Gastroesophageal sphincter (tissue), 4 donors: ENCODE data around the gene FGFR4. TPM values are rescaled to one million over a fixed set of nuclear protein-coding genes. Genes with fewer than 3 reads are reported as not detected.

ENCODE experiments used
- ATAC-seq: fragments of 150-250 bp; one replicate; pipeline ENCODE4 v1.9.1; 2016; ENCODE audit warnings: mild to moderate bottlenecking, moderate library complexity
- H3K27ac ChIP-seq, 4 donors: fragments of 200-600 bp; sonication (generic) in 3 of 4; 1 replicate in 3 of 4; 2 replicates in 1 of 4; pipeline ENCODE4 v1.5.1; 2016 to 2019
- H3K27me3 ChIP-seq: fragments of 200-600 bp; sonication (generic); one replicate; pipeline ENCODE4 v1.5.1; 2019
- H3K36me3 ChIP-seq, 2 donors: fragments of 200-600 bp; sonication (generic); one replicate each; pipeline ENCODE4 v1.5.1; 2019; ENCODE audit warnings: control low read depth in 1 of 2
- H3K4me1 ChIP-seq, 3 donors: fragments of 200-600 bp; sonication (generic); 1 replicate in 2 of 3; 2 replicates in 1 of 3; pipeline ENCODE4 v1.5.1; 2016 to 2019; ENCODE audit warnings: control low read depth in 2 of 3
- H3K4me3 ChIP-seq, 2 donors: fragments of 200-600 bp; sonication (generic); one replicate each; pipeline ENCODE4 v1.5.1; 2019; ENCODE audit warnings: mild to moderate bottlenecking in 1 of 2, moderate library complexity in 1 of 2
- H3K9me3 ChIP-seq, 3 donors: fragments of 200-600 bp; sonication (generic); one replicate each; pipeline ENCODE4 v1.5.1; 2017 to 2019; ENCODE audit warnings: control low read depth in 2 of 3
- EP300 ChIP-seq: sonication (generic); formaldehyde crosslinking; IDR thresholded peaks from one replicate; pipeline ENCODE4 v1.6.1; 2017; ENCODE audit warnings: antibody characterized with exemption, mild to moderate bottlenecking
- POLR2A ChIP-seq, 2 donors: fragments of 450-650 bp; IDR thresholded peaks; one replicate each; pipeline ENCODE4 v1.6.1; 2017; ENCODE audit warnings: antibody characterized with exemption in 2 of 2, mild to moderate bottlenecking in 2 of 2, moderate library complexity in 1 of 2
- POLR2AphosphoS5 ChIP-seq: sonication (generic); formaldehyde crosslinking; IDR thresholded peaks from one replicate; pipeline ENCODE4 v1.6.1; 2017; ENCODE audit warnings: antibody characterized with exemption
- WGBS, 2 donors: methylation state at CpG; one replicate each; pipeline ENCODE4 v1.1.5; 2018; ENCODE audit warnings: low coverage in 1 of 2; 5-methylcytosine and 5-hydroxymethylcytosine counted together
- total RNA-seq, 4 donors: library from RNA; depleted of rRNA; stranded (reverse); fragments of >200 nt; gene quantifications; one replicate each; pipeline ENCODE4 v1.1.0, GENCODE V29; 2016
- TF ChIP-seq, protein P1 (sequence below), 4 experiments: fragments of 200-600 bp in 2 of 4; fragments of 450-650 bp in 2 of 4; sonication (generic) in 1 of 4; IDR thresholded peaks; one replicate each; pipeline ENCODE4 v1.5.1; 2017 to 2019; ENCODE audit warnings: antibody characterized with exemption in 4 of 4, mild to moderate bottlenecking in 2 of 4, moderate library complexity in 2 of 4

The FGFR4 gene
- total RNA-seq, 4 donors from 2014 or later: 3.0 to 7.4 (median 6.6) TPM

DNA sequence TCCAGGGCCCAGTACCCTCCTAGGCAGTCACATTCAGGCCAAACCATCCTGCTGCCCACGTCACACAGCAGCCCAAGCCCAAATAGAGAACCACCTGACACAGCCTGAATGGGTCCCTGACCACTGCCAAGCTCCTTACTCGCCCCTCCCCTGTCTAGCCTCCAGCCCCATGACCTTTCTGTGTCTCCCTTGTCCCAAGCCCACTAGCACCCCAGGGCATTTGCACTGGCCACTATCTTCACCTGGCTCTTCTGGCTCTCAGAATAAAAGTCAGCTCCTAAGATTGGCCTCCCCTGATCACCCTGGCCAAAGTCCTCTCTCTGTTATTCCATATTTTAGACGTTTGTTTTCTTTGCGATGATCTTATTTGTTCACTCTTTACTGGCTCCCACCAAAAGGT is 20.4 kb downstream of the FGFR4 start:
- H3K4me3 ChIP-seq: no peak overlapping the region
- no peak for ATAC-seq
- H3K9me3 ChIP-seq: no peaks in the 10 kb centered on the region
- TF ChIP-seq POLR2A (IDR thresholded peaks at IDR 0.05) (no peak), EP300 (no peak), POLR2AphosphoS5 (no peak)
- TF ChIP-seq, protein P1, sequence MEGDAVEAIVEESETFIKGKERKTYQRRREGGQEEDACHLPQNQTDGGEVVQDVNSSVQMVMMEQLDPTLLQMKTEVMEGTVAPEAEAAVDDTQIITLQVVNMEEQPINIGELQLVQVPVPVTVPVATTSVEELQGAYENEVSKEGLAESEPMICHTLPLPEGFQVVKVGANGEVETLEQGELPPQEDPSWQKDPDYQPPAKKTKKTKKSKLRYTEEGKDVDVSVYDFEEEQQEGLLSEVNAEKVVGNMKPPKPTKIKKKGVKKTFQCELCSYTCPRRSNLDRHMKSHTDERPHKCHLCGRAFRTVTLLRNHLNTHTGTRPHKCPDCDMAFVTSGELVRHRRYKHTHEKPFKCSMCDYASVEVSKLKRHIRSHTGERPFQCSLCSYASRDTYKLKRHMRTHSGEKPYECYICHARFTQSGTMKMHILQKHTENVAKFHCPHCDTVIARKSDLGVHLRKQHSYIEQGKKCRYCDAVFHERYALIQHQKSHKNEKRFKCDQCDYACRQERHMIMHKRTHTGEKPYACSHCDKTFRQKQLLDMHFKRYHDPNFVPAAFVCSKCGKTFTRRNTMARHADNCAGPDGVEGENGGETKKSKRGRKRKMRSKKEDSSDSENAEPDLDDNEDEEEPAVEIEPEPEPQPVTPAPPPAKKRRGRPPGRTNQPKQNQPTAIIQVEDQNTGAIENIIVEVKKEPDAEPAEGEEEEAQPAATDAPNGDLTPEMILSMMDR (IDR thresholded peaks at IDR 0.05): no peak
- H3K36me3 ChIP-seq: no peaks in the 10 kb centered on the region
- WGBS, 2 donors: 61 to 83% methylated on average over 1 to 4 of the region's 4 CpGs
- H3K4me1 ChIP-seq: no peaks in the 10 kb centered on the region
- H3K27ac ChIP-seq: no peak overlapping the region
- peaks cover 32% of the 10 kb centered on the region for H3K27me3 ChIP-seq

GRCh38 chr5:177109810-177110209 is 23.1 kb downstream of the FGFR4 start:
- H3K4me1 ChIP-seq: peaks cover 0 to 12% (median 0%) of the 10 kb centered on the region in 3 donors
- no peaks in the 10 kb centered on the region for H3K36me3 ChIP-seq
- no peaks in the 10 kb centered on the region for H3K9me3 ChIP-seq
- TF ChIP-seq, protein P1 (IDR thresholded peaks at IDR 0.05): no peak
- TF ChIP-seq EP300: no peak
- TF ChIP-seq POLR2AphosphoS5: no peak
- no peak for TF ChIP-seq POLR2A (IDR thresholded peaks at IDR 0.05)
- WGBS, 2 donors: 47 to 59% methylated on average over 3 to 5 of the region's 9 CpGs
- peaks cover 11% of the 10 kb centered on the region for H3K27me3 ChIP-seq
- H3K27ac ChIP-seq: no peak overlapping the region
- ATAC-seq: no peak
- H3K4me3 ChIP-seq: no peak overlapping the region

- 16 to 31% methylated on average over 6 to 12 of the region's 12 CpGs for WGBS, 2 donors
- no peak for TF ChIP-seq POLR2A (IDR thresholded peaks at IDR 0.05)
- TF ChIP-seq, protein P1 (IDR thresholded peaks at IDR 0.05): peak in 3 of 4 experiments; percentile 76 to 94 (median 79)
- H3K9me3 ChIP-seq: no peaks in the 10 kb centered on the region
- H3K4me3 ChIP-seq: no peak overlapping the region
- peaks cover 0 to 20% (median 3%) of the 10 kb centered on the region in 3 donors for H3K4me1 ChIP-seq
- H3K27me3 ChIP-seq: no peaks in the 10 kb centered on the region
- H3K36me3 ChIP-seq: no peaks in the 10 kb centered on the region
- no peak overlapping the region for H3K27ac ChIP-seq
- ATAC-seq: no peak
Measured at GRCh38 chr5:177111720-177112394, 25.1 kb downstream of the FGFR4 start.

- 67 to 100% methylated on average over 1 to 2 of the region's 5 CpGs for WGBS, 2 donors
- no peak overlapping the region for H3K27ac ChIP-seq
- H3K27me3 ChIP-seq: no peaks in the 10 kb centered on the region
- H3K4me1 ChIP-seq: peaks cover 0 to 25% (median 3%) of the 10 kb centered on the region in 3 donors
- H3K9me3 ChIP-seq: no peaks in the 10 kb centered on the region
- no peaks in the 10 kb centered on the region for H3K36me3 ChIP-seq
- TF ChIP-seq EP300 (no peak), POLR2AphosphoS5 (no peak), POLR2A (IDR thresholded peaks at IDR 0.05) (no peak)
- TF ChIP-seq, protein P1 (IDR thresholded peaks at IDR 0.05): no peak
- H3K4me3 ChIP-seq: no peak overlapping the region
- ATAC-seq: no peak
Measured at GRCh38 chr5:177112589-177113220, 26.0 kb downstream of the FGFR4 start.
